Activated CD4-positive, alpha-beta memory T cell treated with anti-CD3 and anti-CD28 coated beads, Interleukin-2, amount 10 ng/mL, durations not matched to agents 7 days and 5 days (primary cell): ENCODE results near the gene ARFGAP3. TPM values are rescaled to one million over a fixed set of nuclear protein-coding genes. Genes with fewer than 3 reads are reported as not detected.

Experiments
- CTCF ChIA-PET: fragments of 350-600 bp; sonication (Branson Sonifier 250); formaldehyde crosslinking; loops from one replicate; lab custom pipeline; 2021; ENCODE audit warnings: antibody characterized with exemption, inconsistent platforms; lab: Charles Lee
- POLR2A ChIA-PET: fragments of 350-600 bp; sonication (Branson Sonifier 250); formaldehyde crosslinking; loops from one replicate; lab custom pipeline; 2021; ENCODE audit warnings: antibody characterized with exemption; lab: Charles Lee
- DNase-seq: peaks from one replicate; pipeline ENCODE4 v3.0.0-alpha.2; 2020
- H3K27ac Mint-ChIP-seq: one replicate; pipeline ENCODE4 v1.8.0; 2021; ENCODE audit warnings: mild to moderate bottlenecking, mixed read lengths
- H3K27me3 Mint-ChIP-seq: one replicate; pipeline ENCODE4 v1.8.0; 2021; ENCODE audit warnings: mixed read lengths
- H3K36me3 Mint-ChIP-seq: one replicate; pipeline ENCODE4 v1.8.0; 2021; ENCODE audit warnings: low read depth, mixed read lengths
- H3K4me1 Mint-ChIP-seq: one replicate; pipeline ENCODE4 v1.8.0; 2021; ENCODE audit warnings: mixed read lengths
- H3K4me3 Mint-ChIP-seq: one replicate; pipeline ENCODE4 v1.8.0; 2021; ENCODE audit warnings: mild to moderate bottlenecking, mixed read lengths
- H3K9me3 Mint-ChIP-seq: one replicate; pipeline ENCODE4 v1.8.0; 2021; ENCODE audit warnings: mixed read lengths
- total RNA-seq, 2 experiments: library from RNA; stranded (reverse); gene quantifications; one replicate each; pipeline ENCODE4 v1.2.3, GENCODE V29; 2021

The ARFGAP3 gene
- total RNA-seq, 2 experiments from 2014 or later = 41.1 to 42.1 TPM

DNA sequence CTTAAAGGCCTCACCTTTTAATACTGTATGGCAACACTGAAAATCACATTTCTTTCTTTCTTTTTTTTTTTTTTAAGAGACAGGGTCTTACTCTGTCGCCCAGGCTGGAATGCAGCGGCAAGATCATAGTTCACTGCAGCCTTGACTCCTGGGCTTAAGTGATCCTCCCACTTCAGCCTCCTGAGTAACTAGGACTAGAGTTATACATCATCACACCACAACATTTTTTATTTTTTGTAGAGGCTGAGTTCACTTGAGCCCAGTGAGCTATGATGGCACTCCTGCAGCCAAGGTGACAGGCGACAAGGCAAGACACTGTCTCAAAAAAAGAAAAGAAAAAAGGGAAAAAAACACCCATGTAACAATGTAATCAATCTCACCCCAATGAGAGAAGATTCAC, 10.0 kb downstream of the ARFGAP3 start:
- H3K4me1 Mint-ChIP-seq = peaks cover 15% of the 10 kb centered on the region
- no peaks in the 10 kb centered on the region for H3K9me3 Mint-ChIP-seq
- POLR2A ChIA-PET = interaction anchor here (1.3 kb wide), 1 partner anchor 9 kb away, joined by 5 read pairs; no protein-coding TSS in a partner anchor
- H3K36me3 Mint-ChIP-seq = peaks cover 27% of the 10 kb centered on the region
- no peaks in the 10 kb centered on the region for H3K27me3 Mint-ChIP-seq
- H3K27ac Mint-ChIP-seq = no peak overlapping the region
- no peak overlapping the region for H3K4me3 Mint-ChIP-seq
- DNase-seq = no peak
- CTCF ChIA-PET = interaction anchor here (1.6 kb wide), 1 partner anchor 21 kb away, joined by 5 read pairs; no protein-coding TSS in a partner anchor

DNA sequence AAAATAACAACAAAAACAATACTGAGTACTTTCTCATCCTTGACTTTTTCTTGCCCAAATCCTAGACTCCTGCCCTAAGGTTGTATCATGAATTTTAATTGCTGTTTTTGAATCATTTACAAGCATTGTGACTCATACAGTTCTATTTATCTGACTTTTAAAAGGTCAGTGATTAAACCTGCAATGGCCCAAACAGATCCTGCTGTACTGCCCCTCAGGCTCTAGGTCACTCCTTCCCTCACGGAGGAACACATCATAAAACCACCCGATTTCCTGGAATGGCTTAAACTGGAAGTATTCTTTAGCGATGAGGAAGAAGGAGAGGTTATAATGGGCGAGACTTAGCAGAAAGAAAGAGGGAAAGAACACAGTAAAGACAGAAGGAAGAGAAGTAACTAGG, 12.3 kb downstream of the ARFGAP3 start:
- no peaks in the 10 kb centered on the region for H3K9me3 Mint-ChIP-seq
- H3K4me1 Mint-ChIP-seq = peaks cover 24% of the 10 kb centered on the region
- POLR2A ChIA-PET = interaction anchor here (1.4 kb wide), 1 partner anchor 12 kb away, joined by 3 read pairs; no protein-coding TSS in a partner anchor
- no peak for DNase-seq
- H3K27ac Mint-ChIP-seq = no peak overlapping the region
- CTCF ChIA-PET = interaction anchor here (0.7 to 2.3 kb wide), 3 partner anchors 23 to 224 kb away, joined by 3 to 7 read pairs (median 5); no protein-coding TSS in a partner anchor
- peaks cover 37% of the 10 kb centered on the region for H3K36me3 Mint-ChIP-seq
- H3K27me3 Mint-ChIP-seq = no peaks in the 10 kb centered on the region
- no peak overlapping the region for H3K4me3 Mint-ChIP-seq

GRCh38 chr22:42842658-42843370, 14.3 kb downstream of the ARFGAP3 start:
- CTCF ChIA-PET = interaction anchor here (2.0 kb wide), 1 partner anchor 25 kb away, joined by 5 read pairs; no protein-coding TSS in a partner anchor
- DNase-seq = no peak
- peaks cover 37% of the 10 kb centered on the region for H3K36me3 Mint-ChIP-seq
- H3K27ac Mint-ChIP-seq = no peak overlapping the region
- POLR2A ChIA-PET = no interaction called here
- H3K27me3 Mint-ChIP-seq = no peaks in the 10 kb centered on the region
- H3K4me1 Mint-ChIP-seq = peaks cover 24% of the 10 kb centered on the region
- H3K4me3 Mint-ChIP-seq = no peak overlapping the region
- no peaks in the 10 kb centered on the region for H3K9me3 Mint-ChIP-seq

GRCh38 chr22:42841444-42841843, 15.6 kb downstream of the ARFGAP3 start:
- CTCF ChIA-PET = interaction anchor here (0.8 to 1.7 kb wide), 4 partner anchors 26 to 245 kb away, joined by 3 to 4 read pairs (median 4); no protein-coding TSS in a partner anchor
- no peak overlapping the region for H3K27ac Mint-ChIP-seq
- no peak for DNase-seq
- H3K36me3 Mint-ChIP-seq = peaks cover 38% of the 10 kb centered on the region
- no peak overlapping the region for H3K4me3 Mint-ChIP-seq
- H3K27me3 Mint-ChIP-seq = no peaks in the 10 kb centered on the region
- peaks cover 24% of the 10 kb centered on the region for H3K4me1 Mint-ChIP-seq
- H3K9me3 Mint-ChIP-seq = no peaks in the 10 kb centered on the region
- POLR2A ChIA-PET = no interaction called here

DNA sequence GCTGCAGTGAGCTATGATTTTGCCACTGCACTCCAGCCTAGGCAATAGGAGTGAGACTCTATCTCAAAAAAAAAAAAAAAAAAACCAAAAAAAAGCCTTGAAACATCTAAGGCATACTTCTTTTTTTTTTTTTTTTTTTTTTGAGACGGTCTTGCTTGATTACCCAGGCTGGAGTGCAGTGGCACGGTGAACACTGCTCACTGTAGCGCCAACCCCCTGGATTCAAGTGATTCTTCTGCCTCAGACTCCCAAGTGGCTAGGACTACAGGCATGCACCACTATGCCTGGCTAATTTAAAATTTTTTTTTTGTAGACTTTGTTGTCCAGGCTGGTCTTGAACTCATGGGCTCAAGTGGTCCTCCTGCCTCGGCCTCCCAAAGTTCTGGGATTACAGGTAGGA, 19.5 kb downstream of the ARFGAP3 start:
- CTCF ChIA-PET = no interaction called here
- H3K9me3 Mint-ChIP-seq = no peaks in the 10 kb centered on the region
- peaks cover 39% of the 10 kb centered on the region for H3K36me3 Mint-ChIP-seq
- DNase-seq = no peak
- peaks cover 18% of the 10 kb centered on the region for H3K4me1 Mint-ChIP-seq
- POLR2A ChIA-PET = no interaction called here
- no peak overlapping the region for H3K4me3 Mint-ChIP-seq
- no peaks in the 10 kb centered on the region for H3K27me3 Mint-ChIP-seq
- no peak overlapping the region for H3K27ac Mint-ChIP-seq

DNA sequence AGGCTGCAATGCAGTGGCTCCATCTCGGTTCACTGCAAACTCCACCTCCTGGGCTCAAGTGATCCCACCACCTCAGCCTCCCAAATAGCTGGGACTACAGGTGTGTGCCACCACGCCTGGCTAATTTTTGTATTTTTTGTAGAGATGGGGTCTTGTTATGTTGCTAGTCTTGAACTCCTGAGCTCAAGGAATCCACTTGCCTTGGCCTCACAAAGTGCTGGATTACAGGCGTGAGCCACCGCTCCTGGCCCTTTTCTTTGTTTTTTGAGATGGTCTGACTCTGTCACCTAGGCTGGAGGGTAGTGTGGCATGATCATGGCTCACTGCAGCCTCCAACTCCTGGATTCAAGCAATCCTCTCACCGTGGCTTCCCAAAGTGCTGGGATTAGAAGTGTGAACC, 21.0 kb downstream of the ARFGAP3 start:
- Mint-ChIP-seq H3K4me1 (peaks cover 13% of the 10 kb centered on the region), H3K4me3 (no peak overlapping the region), H3K9me3 (no peaks in the 10 kb centered on the region), H3K36me3 (peaks cover 31% of the 10 kb centered on the region), H3K27me3 (no peaks in the 10 kb centered on the region), H3K27ac (no peak overlapping the region)
- POLR2A ChIA-PET = interaction anchor here (0.6 kb wide), 1 partner anchor 21 kb away, joined by 3 read pairs; the partner anchor contains the start of gene ARFGAP3
- DNase-seq = no peak
- CTCF ChIA-PET = interaction anchor here (0.7 kb wide), 2 partner anchors 10 to 1130 kb away, joined by 4 to 5 read pairs; no protein-coding TSS in a partner anchor

- no peak for DNase-seq
- Mint-ChIP-seq H3K27me3 (no peaks in the 10 kb centered on the region), H3K9me3 (no peaks in the 10 kb centered on the region), H3K4me1 (peaks cover 12% of the 10 kb centered on the region), H3K27ac (no peak overlapping the region), H3K36me3 (peaks cover 36% of the 10 kb centered on the region), H3K4me3 (no peak overlapping the region)
- ChIA-PET POLR2A (interaction anchor here (1.3 kb wide), 1 partner anchor 22 kb away, joined by 3 read pairs; no protein-coding TSS in a partner anchor), CTCF (interaction anchor here (2.5 kb wide), 1 partner anchor 14 kb away, joined by 12 read pairs; no protein-coding TSS in a partner anchor)
Measured at GRCh38 chr22:42834177-42834949, 22.7 kb downstream of the ARFGAP3 start.

- Mint-ChIP-seq H3K9me3 (no peaks in the 10 kb centered on the region), H3K4me3 (no peak overlapping the region), H3K27me3 (no peaks in the 10 kb centered on the region), H3K4me1 (peaks cover 19% of the 10 kb centered on the region), H3K36me3 (peaks cover 41% of the 10 kb centered on the region), H3K27ac (no peak overlapping the region)
- ChIA-PET CTCF (interaction anchor here (2.5 kb wide), 1 partner anchor 13 kb away, joined by 12 read pairs; no protein-coding TSS in a partner anchor), POLR2A (no interaction called here)
- DNase-seq = no peak
Measured at GRCh38 chr22:42833104-42833503, 24.0 kb downstream of the ARFGAP3 start.

GRCh38 chr22:42831712-42832111, 25.4 kb downstream of the ARFGAP3 start:
- no peak for DNase-seq
- Mint-ChIP-seq H3K36me3 (peaks cover 37% of the 10 kb centered on the region), H3K4me1 (peaks cover 20% of the 10 kb centered on the region), H3K4me3 (no peak overlapping the region), H3K27me3 (no peaks in the 10 kb centered on the region), H3K9me3 (no peaks in the 10 kb centered on the region), H3K27ac (no peak overlapping the region)
- POLR2A ChIA-PET = no interaction called here
- CTCF ChIA-PET = interaction anchor here (0.6 to 2.5 kb wide), 2 partner anchors 12 to 202 kb away, joined by 3 to 12 read pairs; no protein-coding TSS in a partner anchor

DNA sequence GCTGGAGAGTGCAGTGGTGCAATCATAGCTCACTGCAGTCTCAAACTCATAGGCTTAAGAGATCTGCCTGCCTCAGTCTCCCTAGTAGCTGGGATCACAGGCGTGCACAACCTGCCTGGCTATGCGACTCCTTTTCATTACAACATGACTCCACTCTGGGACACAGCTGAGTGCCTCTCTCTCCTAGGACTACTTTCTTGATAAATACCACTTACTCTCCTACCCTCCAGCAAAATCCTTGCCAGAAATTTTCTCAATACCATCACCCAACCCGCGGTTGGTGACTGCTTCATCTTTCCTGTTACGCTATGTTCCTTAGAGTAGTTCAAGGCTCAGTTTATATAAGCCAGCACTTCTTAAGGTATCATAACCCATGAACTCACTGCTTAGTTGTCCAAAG, 26.9 kb downstream of the ARFGAP3 start:
- DNase-seq = no peak
- POLR2A ChIA-PET = no interaction called here
- CTCF ChIA-PET = no interaction called here

GRCh38 chr22:42829302-42829701, 27.8 kb downstream of the ARFGAP3 start:
- no peaks in the 10 kb centered on the region for H3K9me3 Mint-ChIP-seq
- POLR2A ChIA-PET = no interaction called here
- H3K27ac Mint-ChIP-seq = no peak overlapping the region
- no peak overlapping the region for H3K4me3 Mint-ChIP-seq
- H3K4me1 Mint-ChIP-seq = peaks cover 16% of the 10 kb centered on the region
- DNase-seq = no peak
- no peaks in the 10 kb centered on the region for H3K27me3 Mint-ChIP-seq
- CTCF ChIA-PET = no interaction called here
- peaks cover 32% of the 10 kb centered on the region for H3K36me3 Mint-ChIP-seq

More for the DNA sequence above, 26.9 kb downstream of the ARFGAP3 start:
- peaks cover 21% of the 10 kb centered on the region for H3K4me1 Mint-ChIP-seq
- no peaks in the 10 kb centered on the region for H3K9me3 Mint-ChIP-seq
- peaks cover 35% of the 10 kb centered on the region for H3K36me3 Mint-ChIP-seq
- H3K4me3 Mint-ChIP-seq = no peak overlapping the region
- no peak overlapping the region for H3K27ac Mint-ChIP-seq
- H3K27me3 Mint-ChIP-seq = no peaks in the 10 kb centered on the region

- DNase-seq = no peak
- Mint-ChIP-seq H3K4me1 (peaks cover 11% of the 10 kb centered on the region), H3K36me3 (peaks cover 32% of the 10 kb centered on the region), H3K4me3 (no peak overlapping the region), H3K27me3 (no peaks in the 10 kb centered on the region), H3K27ac (no peak overlapping the region), H3K9me3 (no peaks in the 10 kb centered on the region)
- CTCF ChIA-PET = interaction anchor here (0.6 to 1.2 kb wide), 3 partner anchors 10 to 42 kb away, joined by 3 to 5 read pairs (median 3); no protein-coding TSS in a partner anchor
- POLR2A ChIA-PET = no interaction called here
Measured at GRCh38 chr22:42825796-42826195, 31.3 kb downstream of the ARFGAP3 start.
